SK-N-MC (cell line): Measurements from ENCODE around the gene FKBP7.

ENCODE experiments used
- EZH2 ChIP-seq: fragments of 200-600 bp; sonication (generic); IDR thresholded peaks from one replicate; pipeline ENCODE4 v1.6.1; 2017; ENCODE audit warnings: antibody characterized with exemption
- POLR2AphosphoS5 ChIP-seq: IDR thresholded peaks from 2 replicates; pipeline ENCODE4 v1.6.1; 2012; ENCODE audit warnings: mild to moderate bottlenecking, low read depth, low read length, borderline replicate concordance

GRCh38 chr2:178506524-178506923 is 28.1 kb upstream of the FKBP7 start:
- TF ChIP-seq POLR2AphosphoS5, result no peak
- no peak for TF ChIP-seq EZH2
